Psoas muscle (tissue), 8 donors: Measurements from ENCODE around the gene CBFB. TPM values are rescaled to one million over a fixed set of nuclear protein-coding genes. Genes with fewer than 3 reads are reported as not detected.

Experiments used
- ATAC-seq, 4 donors: fragments of 200-7000 bp; cut with Tn5 transposase; one replicate each; pipeline ENCODE4 v1.9.1; 2020; ENCODE audit warnings: moderate library complexity in 3 of 4, mild to moderate bottlenecking in 2 of 4
- DNase-seq, 2 donors: peaks; one replicate each; pipeline ENCODE4 v3.0.0-alpha.2; 2020
- H3K27ac ChIP-seq: fragments of 200-600 bp; one replicate; pipeline ENCODE4 v1.8.0; 2022
- H3K27me3 ChIP-seq, 3 donors: fragments of 200-600 bp in 1 of 3; one replicate each; pipeline versions ENCODE4 v1.6.1 to v1.8.0; 2013 to 2022; ENCODE audit warnings: low read length in 2 of 3, mild to moderate bottlenecking in 2 of 3, moderate library complexity in 1 of 3; ENCODE audit not compliant: insufficient read depth in 3 of 3
- H3K36me3 ChIP-seq, 2 donors: fragments of 200-600 bp in 1 of 2; one replicate each; pipeline versions ENCODE4 v1.6.1 to v1.8.0; 2013 to 2022; ENCODE audit warnings: low read depth in 1 of 2, mild to moderate bottlenecking in 1 of 2, moderate library complexity in 1 of 2; ENCODE audit not compliant: insufficient read depth in 1 of 2
- H3K4me1 ChIP-seq: fragments of 200-600 bp; one replicate; pipeline ENCODE4 v1.8.0; 2022
- H3K4me3 ChIP-seq: fragments of 200-600 bp; one replicate; pipeline ENCODE4 v1.8.0; 2022; ENCODE audit warnings: mild to moderate bottlenecking
- H3K9me3 ChIP-seq: fragments of 200-600 bp; one replicate; pipeline ENCODE4 v1.8.0; 2022
- WGBS, 3 donors: extraction: QIAGEN DNeasy Blood & Tissue Kit; methylation state at CpG; one replicate each; pipeline versions ENCODE4 v1.1.6 to v1.1.7; 2013; 5-methylcytosine and 5-hydroxymethylcytosine counted together
- intact Hi-C, 2 donors: fragments of 100-400 bp; cut with DNase I; formaldehyde crosslinking; loops; one replicate each; pipeline versions ENCODE4 v1.11.0 to v1.14.2; 2022
- polyA plus RNA-seq, 3 donors: library from polyadenylated mRNA; stranded (reverse); fragments of 200-250 nt; gene quantifications; one replicate each; pipeline ENCODE4 v1.2.3, GENCODE V29; 2013
- total RNA-seq, 4 donors: library from RNA; stranded (reverse); fragmentation: NEBNext Ultra II Directional in 2 of 4; extraction: Animal tissue kit (Norgen Biotek cat#: 25700) in 2 of 4; gene quantifications; one replicate each; pipeline versions ENCODE4 v1.2.1 to v1.2.4, GENCODE V29; 2021 to 2023
- TF ChIP-seq, protein P1 (sequence below): fragments of 200-600 bp; IDR thresholded peaks from one replicate; pipeline ENCODE4 v1.8.0; 2022; ENCODE audit warnings: antibody characterized with exemption
- donor health status: healthy with polysubstance abuse.
- donor health status: DM: no; HTN: no; CAD: no; lungs with moderate emphysema.
- donor health status: Bipolar disorder and iron deficiency.
- donor health status: healthy.
- donor health status: DM: yes; HTN: yes; CAD: no.
- donor health status: DM: no; HTN: no; CAD: no.
- donor health status: DM: no; HTN: no; CAD: no.
- donor health status: DM: yes; HTN: yes; CAD: no.

Gene CBFB
- total and polyA plus RNA-seq, 7 donors: 24.3 to 66.1 (median 51.4) TPM

DNA sequence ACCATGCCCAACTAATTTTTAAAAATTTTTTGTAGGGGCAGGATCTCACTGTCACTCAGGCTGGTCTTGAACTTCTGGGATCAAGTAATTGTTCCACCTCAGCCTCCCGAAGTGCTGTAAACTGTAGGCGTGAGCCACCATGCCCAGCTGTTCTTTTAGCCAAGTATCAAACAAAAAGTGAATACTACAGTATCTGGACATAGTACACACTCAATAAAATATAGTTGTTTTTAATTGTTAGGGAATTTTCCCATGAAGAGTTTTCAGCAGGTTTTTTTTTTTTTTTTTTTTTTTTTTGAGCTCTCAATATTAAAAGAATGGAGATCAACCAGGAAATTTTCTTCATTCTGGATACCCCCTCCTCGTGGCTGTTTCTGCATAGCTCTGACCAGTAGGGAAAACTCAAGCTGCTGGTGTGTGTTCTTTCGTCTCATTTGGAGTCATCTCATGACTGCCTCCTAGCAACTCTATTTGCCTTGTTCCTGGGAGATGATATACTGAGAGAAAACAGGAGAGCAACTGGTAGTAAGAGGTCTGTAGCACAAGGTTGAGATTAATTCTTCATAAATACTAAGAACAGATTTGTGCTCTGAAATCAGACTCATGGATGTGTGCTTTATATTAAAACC is 64.3 kb downstream of the CBFB start:
- 83 to 90% (median 88%) methylated on average over 4 of the region's 4 CpGs for WGBS, 3 donors
- DNase-seq (no peak), ATAC-seq (no peak)
- H3K27me3 ChIP-seq: no peaks in the 10 kb centered on the region
- H3K4me1 ChIP-seq: peaks cover 14% of the 10 kb centered on the region
- intact Hi-C loops: loop anchor here in 1 of 2 donors (5.0 kb wide), 1 partner anchor 56 kb away; no protein-coding TSS in a partner anchor
- peaks cover 0 to 7% of the 10 kb centered on the region in 2 donors for H3K36me3 ChIP-seq
- H3K4me3 ChIP-seq: no peak overlapping the region
- H3K9me3 ChIP-seq: no peaks in the 10 kb centered on the region
- TF ChIP-seq, protein P1, sequence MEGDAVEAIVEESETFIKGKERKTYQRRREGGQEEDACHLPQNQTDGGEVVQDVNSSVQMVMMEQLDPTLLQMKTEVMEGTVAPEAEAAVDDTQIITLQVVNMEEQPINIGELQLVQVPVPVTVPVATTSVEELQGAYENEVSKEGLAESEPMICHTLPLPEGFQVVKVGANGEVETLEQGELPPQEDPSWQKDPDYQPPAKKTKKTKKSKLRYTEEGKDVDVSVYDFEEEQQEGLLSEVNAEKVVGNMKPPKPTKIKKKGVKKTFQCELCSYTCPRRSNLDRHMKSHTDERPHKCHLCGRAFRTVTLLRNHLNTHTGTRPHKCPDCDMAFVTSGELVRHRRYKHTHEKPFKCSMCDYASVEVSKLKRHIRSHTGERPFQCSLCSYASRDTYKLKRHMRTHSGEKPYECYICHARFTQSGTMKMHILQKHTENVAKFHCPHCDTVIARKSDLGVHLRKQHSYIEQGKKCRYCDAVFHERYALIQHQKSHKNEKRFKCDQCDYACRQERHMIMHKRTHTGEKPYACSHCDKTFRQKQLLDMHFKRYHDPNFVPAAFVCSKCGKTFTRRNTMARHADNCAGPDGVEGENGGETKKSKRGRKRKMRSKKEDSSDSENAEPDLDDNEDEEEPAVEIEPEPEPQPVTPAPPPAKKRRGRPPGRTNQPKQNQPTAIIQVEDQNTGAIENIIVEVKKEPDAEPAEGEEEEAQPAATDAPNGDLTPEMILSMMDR: no peak
- no peak overlapping the region for H3K27ac ChIP-seq

DNA sequence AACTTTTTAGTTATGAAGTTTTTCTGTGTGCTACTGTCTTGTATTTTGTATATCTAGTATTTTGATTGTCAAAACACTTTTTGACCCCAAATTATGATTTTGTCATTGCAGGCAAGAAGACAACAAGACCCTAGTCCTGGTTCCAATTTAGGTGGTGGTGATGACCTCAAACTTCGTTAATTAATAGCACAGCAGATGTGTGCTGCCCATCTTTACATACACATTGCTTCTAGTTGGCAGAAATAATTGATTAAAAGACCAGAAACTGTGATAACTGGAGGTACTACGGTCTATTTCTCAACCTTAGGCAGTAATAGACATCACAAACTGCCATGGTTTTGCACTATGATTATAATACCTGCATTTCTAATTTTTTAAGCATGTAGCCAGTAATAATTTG is 69.7 kb downstream of the CBFB start:
- Histone ChIP-seq H3K4me3 (no peak overlapping the region), H3K9me3 (no peaks in the 10 kb centered on the region), H3K4me1 (peaks cover 15% of the 10 kb centered on the region), H3K27me3 (no peaks in the 10 kb centered on the region), H3K36me3 (peaks cover 0 to 29% of the 10 kb centered on the region in 2 donors), H3K27ac (no peak overlapping the region)
- WGBS, 3 donors: 67 to 73% (median 72%) methylated on average over 2 of the region's 2 CpGs
- intact Hi-C loops: no loop called here
- TF ChIP-seq, protein P1: no peak
- DNase-seq (no peak), ATAC-seq (no peak)

DNA sequence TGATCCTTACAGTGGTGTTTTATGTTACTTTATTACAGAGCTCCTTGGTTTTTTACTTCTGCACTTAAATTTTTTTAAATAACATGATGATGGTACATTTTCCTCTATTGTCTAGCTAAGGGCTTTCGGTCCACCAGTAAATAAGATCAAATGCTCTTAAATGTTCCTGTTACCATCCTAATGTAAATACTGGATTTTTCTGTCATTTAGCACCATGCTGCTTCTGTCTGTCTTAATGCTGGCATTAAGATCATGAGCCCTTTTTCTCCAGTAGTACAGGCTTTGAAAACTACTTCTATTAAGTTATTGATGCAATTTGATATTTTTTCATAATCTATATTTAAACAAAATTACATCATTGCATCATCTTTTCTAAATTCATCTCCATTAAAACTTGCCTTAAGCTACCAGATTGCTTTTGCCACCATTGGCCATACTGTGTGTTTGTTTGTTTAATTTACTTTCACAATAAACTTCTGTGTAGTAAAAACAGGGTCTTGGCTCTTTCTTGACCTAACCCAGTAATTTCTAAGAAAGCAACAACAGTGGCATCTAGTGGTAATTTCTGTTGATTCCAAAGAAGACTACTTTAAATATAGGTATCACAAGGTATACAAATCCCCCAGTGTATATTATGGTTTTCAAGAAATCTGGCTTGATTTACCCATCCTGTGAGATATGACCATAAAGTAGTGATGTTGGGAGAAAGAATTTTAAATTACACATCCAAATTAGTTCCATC is 71.8 kb downstream of the CBFB start:
- peak in 2 of 4 donors; percentile 40 to 59 for ATAC-seq
- 94 to 100% (median 97%) methylated on average over 1 of the region's 1 CpG for WGBS, 3 donors
- Histone ChIP-seq H3K27me3 (no peaks in the 10 kb centered on the region), H3K36me3 (peaks cover 0 to 26% of the 10 kb centered on the region in 2 donors), H3K9me3 (no peaks in the 10 kb centered on the region), H3K27ac (no peak overlapping the region), H3K4me3 (no peak overlapping the region), H3K4me1 (peaks cover 15% of the 10 kb centered on the region)
- intact Hi-C loops: loop anchor here (5.0 to 10.0 kb wide), 3 partner anchors 83 to 123 kb away; no protein-coding TSS in a partner anchor
- TF ChIP-seq, protein P1: peak; percentile 33
- DNase-seq: no peak

DNA sequence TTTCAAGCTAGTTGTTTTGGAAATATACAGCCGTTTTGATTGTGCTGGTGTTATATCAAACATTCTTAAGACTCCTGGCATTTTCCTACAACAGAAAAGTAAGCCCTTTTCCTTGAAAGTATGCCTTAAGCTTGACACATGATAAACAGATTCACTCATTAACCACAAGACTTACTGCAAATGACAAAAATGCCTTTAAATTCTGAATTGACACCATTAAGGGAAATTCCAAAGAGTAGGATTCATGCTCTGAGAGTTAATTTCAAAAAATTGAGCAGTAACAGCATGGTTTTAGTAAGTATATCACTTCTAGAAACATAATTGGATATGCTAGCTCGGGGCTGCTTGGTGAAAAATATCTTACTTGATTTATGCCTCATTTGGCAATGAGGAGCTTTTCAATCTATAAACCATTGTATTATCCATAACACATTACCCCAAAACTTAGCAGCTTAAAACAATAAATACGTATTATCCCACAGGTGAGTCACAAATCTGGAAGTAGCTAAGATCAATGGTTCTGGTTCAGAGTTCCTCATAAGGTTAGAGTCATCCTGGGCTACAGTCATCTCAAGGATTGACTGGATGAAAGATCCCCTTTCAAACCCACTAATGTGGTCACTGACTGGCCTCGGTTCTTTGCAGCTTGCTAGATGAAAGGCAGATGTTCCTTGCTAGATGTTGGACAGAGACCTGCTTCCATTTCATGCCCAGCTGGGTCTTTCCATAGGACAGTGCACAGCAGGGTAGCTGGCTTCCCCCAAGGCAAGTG is 72.5 kb downstream of the CBFB start:
- intact Hi-C loops: loop anchor here (2.0 to 10.0 kb wide), 4 partner anchors 84 to 124 kb away; no protein-coding TSS in a partner anchor
- no peak overlapping the region for H3K27ac ChIP-seq
- TF ChIP-seq, protein P1: no peak
- DNase-seq: no peak
- H3K4me1 ChIP-seq: peaks cover 15% of the 10 kb centered on the region
- H3K36me3 ChIP-seq: peaks cover 0 to 26% of the 10 kb centered on the region in 2 donors
- no peak overlapping the region for H3K4me3 ChIP-seq
- 85 to 89% (median 88%) methylated on average over 4 of the region's 4 CpGs for WGBS, 3 donors
- no peak for ATAC-seq
- H3K9me3 ChIP-seq: no peaks in the 10 kb centered on the region
- no peaks in the 10 kb centered on the region for H3K27me3 ChIP-seq
